ENCODE results near the gene HSD17B1. TPM values are rescaled to one million over a fixed set of nuclear protein-coding genes. Genes with fewer than 3 reads are reported as not detected.
A peak's percentile ranks its signal among the peaks of the same experiment; 100 is the strongest.

HSD17B1 gene
- total and polyA plus RNA-seq, 8 donors = 0.32 to 3.5 (median 0.91) TPM

GRCh38 chr17:42519546-42520491 lies 32.9 kb upstream of the HSD17B1 start:
- DNase-seq = peak in 4 of 6 donors; percentile 45 to 71 (median 60)
- no peak for FAIRE-seq
- Histone ChIP-seq H3K9me3 (no peaks in the 10 kb centered on the region), H3K36me3 (peaks cover 0 to 3% (median 0%) of the 10 kb centered on the region in 3 donors), H3K27ac (peak overlapping the region; percentile 35 to 84 (median 78)), H3K4me1 (peaks cover 6 to 20% (median 8%) of the 10 kb centered on the region in 3 donors), H3K4me3 (no peak overlapping the region), H3K27me3 (no peaks in the 10 kb centered on the region)
- intact Hi-C loops (cut with DNase I) = loop anchor here in 2 of 3 donors (5.0 to 10.0 kb wide), 4 partner anchors 93 to 205 kb away; partner anchors contain the start of gene CAVIN1 (in 1 of the 2)
- ATAC-seq = peak; percentile 22 to 64 (median 57)
- no peak for TF ChIP-seq CTCF (IDR thresholded peaks at IDR 0.05)
- WGBS, 2 donors = 66 to 71% methylated on average over 12 of the region's 12 CpGs

GRCh38 chr17:42520540-42520951 lies 32.2 kb upstream of the HSD17B1 start:
- Histone ChIP-seq H3K9me3 (no peaks in the 10 kb centered on the region), H3K27me3 (no peaks in the 10 kb centered on the region), H3K36me3 (no peaks in the 10 kb centered on the region), H3K4me3 (no peak overlapping the region), H3K27ac (peak overlapping the region in 3 of 4 donors; percentile 77 to 84 (median 80)), H3K4me1 (peaks cover 6 to 20% (median 8%) of the 10 kb centered on the region in 3 donors)
- ATAC-seq (no peak), DNase-seq (no peak), FAIRE-seq (no peak)
- WGBS, 2 donors = 69 to 72% methylated on average over 9 of the region's 9 CpGs
- TF ChIP-seq CTCF (IDR thresholded peaks at IDR 0.05) = no peak
- intact Hi-C loops (cut with DNase I) = loop anchor here in 2 of 3 donors (5.0 to 10.0 kb wide), 2 partner anchors 93 to 206 kb away; no protein-coding TSS in a partner anchor

DNA sequence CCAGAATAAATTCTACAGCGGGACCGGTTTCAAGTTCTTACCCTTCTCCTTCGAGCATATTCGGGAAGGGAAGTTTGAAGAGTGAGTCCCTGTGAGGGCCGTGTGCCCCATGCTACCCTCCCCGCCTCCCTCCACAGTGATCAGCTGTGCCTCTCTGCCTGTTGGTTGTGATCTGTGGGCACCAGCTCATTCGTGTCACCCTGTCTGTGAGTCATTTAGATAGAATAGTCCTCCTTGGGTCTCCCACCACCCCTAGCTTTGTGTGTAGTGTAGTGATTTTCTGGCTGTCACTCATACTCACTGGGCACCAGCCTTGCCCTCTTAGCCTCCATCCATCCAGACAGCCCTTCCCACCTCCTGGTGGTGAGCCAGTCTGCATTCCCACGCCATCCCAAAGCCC lies 31.7 kb upstream of the HSD17B1 start:
- DNase-seq = no peak
- intact Hi-C loops (cut with DNase I) = loop anchor here in 2 of 3 donors (5.0 to 10.0 kb wide), 2 partner anchors 94 to 206 kb away; no protein-coding TSS in a partner anchor
- peaks cover 6 to 20% (median 8%) of the 10 kb centered on the region in 3 donors for H3K4me1 ChIP-seq

DNA sequence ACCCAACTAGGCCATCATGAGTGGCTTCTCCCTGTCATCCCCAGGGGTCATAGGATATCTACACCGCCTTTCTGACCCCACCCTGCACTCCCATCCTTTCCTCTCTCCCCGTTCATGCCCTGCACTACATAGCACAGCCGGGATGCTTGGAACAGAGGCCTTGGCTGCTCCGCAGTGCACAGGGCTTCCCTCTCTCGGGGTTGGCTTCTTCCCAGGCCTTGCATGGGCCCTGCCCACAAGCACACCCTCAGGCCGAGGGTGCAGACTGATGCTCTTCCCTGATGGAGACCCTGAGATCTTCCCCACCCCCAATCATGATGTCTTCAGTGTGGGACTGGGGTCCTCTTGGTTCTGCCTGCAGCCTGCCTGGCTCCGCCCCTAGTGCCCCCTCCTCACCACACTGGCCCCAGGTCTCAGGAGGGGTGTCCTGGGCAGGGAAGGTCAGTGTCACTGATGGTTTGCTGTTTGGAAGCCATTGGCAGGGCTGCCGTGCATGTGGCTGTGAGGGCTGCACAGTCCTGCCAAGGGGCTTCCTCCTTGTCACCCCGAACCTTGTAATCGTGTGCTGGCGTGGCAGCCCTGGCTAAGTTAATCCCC lies 31.0 kb upstream of the HSD17B1 start:
- no peaks in the 10 kb centered on the region for H3K9me3 ChIP-seq
- FAIRE-seq (no peak), DNase-seq (no peak), ATAC-seq (no peak)
- H3K4me1 ChIP-seq = peaks cover 6 to 20% (median 8%) of the 10 kb centered on the region in 3 donors
- no peaks in the 10 kb centered on the region for H3K36me3 ChIP-seq
- H3K4me3 ChIP-seq = no peak overlapping the region
- no peaks in the 10 kb centered on the region for H3K27me3 ChIP-seq
- intact Hi-C loops (cut with DNase I) = loop anchor here in 2 of 3 donors (5.0 to 10.0 kb wide), 2 partner anchors 94 to 207 kb away; no protein-coding TSS in a partner anchor
- H3K27ac ChIP-seq = peak overlapping the region in 1 of 4 donors; percentile 16
- 83 to 89% methylated on average over 11 of the region's 11 CpGs for WGBS, 2 donors
- TF ChIP-seq CTCF (IDR thresholded peaks at IDR 0.05) = no peak

More for the DNA sequence above, 31.7 kb upstream of the HSD17B1 start:
- peak overlapping the region in 3 of 4 donors; percentile 77 to 84 (median 80) for H3K27ac ChIP-seq
- 79 to 85% methylated on average over 8 of the region's 8 CpGs for WGBS, 2 donors
- H3K27me3 ChIP-seq = no peaks in the 10 kb centered on the region
- no peak for ATAC-seq
- H3K36me3 ChIP-seq = no peaks in the 10 kb centered on the region
- TF ChIP-seq CTCF (IDR thresholded peaks at IDR 0.05) = no peak
- no peak overlapping the region for H3K4me3 ChIP-seq
- no peaks in the 10 kb centered on the region for H3K9me3 ChIP-seq
- no peak for FAIRE-seq

Data from pancreas (tissue), 10 donors.